Inflammatory macrophage (primary cell): ENCODE measurements around the gene ZBTB20.
"Not testable (repeated sequence)": the region's sequence is repeated elsewhere in the genome, so short reads cannot be mapped to it uniquely, and the experiment has no call there.

Source experiments
- DNase-seq, 2 donors: peaks; one replicate each; pipeline ENCODE4 v3.0.0-alpha.2; 2020 to 2022

The ZBTB20 gene

GRCh38 chr3:114824014-114824413 is 323.1 kb downstream of the ZBTB20 start:
- no peak for DNase-seq

GRCh38 chr3:114823061-114823460 is 324.0 kb downstream of the ZBTB20 start:
- DNase-seq = no peak

GRCh38 chr3:114816052-114816451 is 331.0 kb downstream of the ZBTB20 start:
- DNase-seq = no peak

- DNase-seq = not testable (repeated sequence)
These were observed 334.4 kb downstream of the ZBTB20 start for GRCh38 chr3:114812541-114813238.

DNA sequence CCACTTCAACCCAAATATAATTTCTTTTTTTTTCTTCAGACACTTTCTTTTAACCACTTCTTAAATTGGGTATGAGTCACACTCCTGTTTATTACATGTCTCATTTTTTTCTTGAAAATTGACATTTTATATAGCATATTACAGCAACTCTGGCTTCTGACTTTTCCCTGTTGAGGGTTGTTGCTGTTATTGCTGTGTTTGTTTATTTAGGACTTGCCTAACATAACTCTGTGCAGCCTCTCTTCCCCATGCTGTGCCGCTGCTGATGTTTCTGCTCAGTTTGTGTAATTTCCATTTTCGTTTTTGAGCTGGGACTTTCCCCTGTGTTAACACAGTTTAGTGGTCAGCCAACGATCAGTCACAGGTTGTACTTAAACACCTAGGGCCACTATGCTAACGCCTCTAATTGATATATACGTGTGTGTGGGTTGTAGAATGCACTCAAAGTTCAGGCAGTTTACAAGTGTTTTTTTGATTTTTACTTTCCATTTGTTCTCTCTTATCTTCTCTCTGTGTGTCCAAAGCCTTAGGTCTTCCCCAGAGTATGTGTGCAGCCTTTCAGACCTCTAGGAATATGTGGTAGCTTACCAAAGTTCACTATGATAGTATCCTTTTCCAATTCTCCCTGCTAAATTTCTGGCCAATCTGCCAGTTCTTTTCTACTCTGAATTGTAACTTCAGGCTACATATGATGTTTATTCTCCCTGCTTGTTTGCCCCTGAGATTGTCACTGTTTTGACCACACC is 337.2 kb downstream of the ZBTB20 start:
- DNase-seq = peak; percentile 2

DNA sequence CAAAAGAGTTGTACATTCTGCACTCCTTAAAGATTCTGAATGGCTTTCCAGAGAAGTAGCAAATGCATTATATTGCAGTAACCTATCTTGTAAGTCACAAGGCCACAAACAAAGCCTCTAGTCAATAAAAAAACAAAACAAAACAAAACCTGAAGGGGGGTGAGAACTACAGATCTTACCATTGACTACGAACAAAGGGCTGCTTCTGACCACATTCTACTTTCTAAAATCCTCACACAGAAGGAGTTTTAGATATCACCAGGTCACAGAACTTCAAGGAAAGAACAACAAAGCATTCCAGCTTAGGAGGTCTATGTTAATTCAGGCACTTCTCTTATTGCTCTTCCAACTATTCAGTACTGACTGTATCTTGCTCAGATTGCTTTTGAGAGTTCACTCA is 343.0 kb downstream of the ZBTB20 start:
- DNase-seq = no peak

DNA sequence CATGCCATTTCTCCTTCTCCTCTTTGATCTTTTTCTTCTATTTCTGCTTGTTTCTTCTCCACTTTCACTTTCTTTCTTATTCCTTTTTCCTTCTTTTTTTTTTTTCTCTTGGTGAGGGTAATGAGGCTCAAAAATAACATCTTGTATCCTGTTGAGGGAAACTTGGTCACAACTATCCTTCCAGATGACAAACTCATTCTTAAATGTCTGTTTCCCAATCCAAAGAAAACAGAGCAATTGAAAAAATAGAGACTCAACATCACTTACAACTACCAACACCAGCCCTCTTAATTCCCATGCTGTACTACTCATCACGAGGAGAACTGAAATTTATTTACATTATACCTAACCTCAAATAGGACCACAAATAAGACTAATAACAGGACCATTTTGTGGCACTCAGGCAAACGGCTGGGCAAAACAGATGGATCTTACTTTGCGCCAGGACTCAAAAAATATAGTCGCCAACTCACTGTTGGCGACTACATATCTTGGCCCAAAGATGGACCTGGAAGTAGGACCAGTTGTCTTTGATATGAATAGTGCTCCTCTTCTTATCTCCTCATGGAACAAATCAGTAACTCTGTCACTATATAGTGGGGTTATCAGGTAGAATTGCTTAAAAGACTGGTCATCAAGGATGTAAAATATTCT is 343.9 kb downstream of the ZBTB20 start:
- DNase-seq = no peak

GRCh38 chr3:114800272-114801031 is 346.6 kb downstream of the ZBTB20 start:
- DNase-seq = no peak

GRCh38 chr3:114799816-114800215 is 347.3 kb downstream of the ZBTB20 start:
- no peak for DNase-seq

GRCh38 chr3:114796796-114797195 is 350.3 kb downstream of the ZBTB20 start:
- DNase-seq = no peak

GRCh38 chr3:114794894-114795630 is 352.0 kb downstream of the ZBTB20 start:
- DNase-seq = no peak

DNA sequence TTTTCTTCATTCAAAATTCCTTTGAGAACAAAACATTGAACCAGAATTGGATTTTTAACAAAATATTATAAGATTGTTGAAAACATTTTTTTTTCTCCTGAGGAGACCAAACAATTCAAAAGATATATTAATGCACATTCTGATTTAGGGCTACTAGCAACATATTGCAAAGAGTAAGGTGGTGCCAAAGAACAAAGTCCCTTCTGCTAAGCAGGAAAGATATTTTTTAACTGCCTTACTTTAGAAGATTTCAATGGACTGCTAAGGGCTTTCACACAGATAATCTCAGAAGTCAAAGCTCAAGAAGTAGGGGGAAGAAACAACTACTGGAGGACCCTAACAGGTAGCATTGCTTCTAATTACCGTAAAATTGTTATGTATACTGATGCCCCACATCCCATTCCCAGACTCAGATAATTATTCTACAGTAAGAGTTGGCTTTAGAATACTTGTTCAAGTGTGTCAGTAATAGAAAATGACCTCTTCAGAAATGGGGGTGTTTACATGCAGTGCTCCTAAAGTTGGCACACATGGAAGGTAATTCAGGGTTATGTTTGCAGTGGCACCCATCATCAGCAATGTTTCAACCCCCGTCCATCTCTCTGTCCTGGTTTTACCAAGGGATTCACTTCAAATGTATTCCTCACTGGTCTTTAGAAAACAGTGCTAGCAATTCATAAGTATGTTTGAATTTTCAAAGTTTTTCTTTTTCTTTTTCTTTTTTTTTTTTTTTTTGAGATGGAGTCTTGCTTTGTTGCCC is 354.7 kb downstream of the ZBTB20 start:
- no peak for DNase-seq

DNA sequence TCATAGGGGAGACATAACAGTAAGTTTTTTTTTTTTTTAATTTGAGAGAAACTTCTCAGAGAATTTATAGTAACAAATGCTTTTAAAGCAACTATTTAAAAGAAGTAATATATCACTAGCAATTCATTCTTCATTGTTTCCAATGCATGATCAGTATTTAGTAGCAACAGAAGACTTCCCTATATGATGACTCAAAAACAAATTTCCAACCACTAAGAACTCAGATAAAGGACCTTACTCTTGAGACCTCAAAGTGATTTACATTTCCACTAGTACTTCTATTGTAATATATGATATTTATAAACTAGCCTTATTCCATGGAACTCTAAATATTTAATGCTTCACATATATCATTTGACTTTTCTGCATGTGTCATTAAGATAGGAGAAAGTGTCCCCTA is 356.3 kb downstream of the ZBTB20 start:
- no peak for DNase-seq

GRCh38 chr3:114789803-114790202 is 357.3 kb downstream of the ZBTB20 start:
- DNase-seq = no peak

- DNase-seq = no peak
These were observed 371.7 kb downstream of the ZBTB20 start for GRCh38 chr3:114775395-114775794.

DNA sequence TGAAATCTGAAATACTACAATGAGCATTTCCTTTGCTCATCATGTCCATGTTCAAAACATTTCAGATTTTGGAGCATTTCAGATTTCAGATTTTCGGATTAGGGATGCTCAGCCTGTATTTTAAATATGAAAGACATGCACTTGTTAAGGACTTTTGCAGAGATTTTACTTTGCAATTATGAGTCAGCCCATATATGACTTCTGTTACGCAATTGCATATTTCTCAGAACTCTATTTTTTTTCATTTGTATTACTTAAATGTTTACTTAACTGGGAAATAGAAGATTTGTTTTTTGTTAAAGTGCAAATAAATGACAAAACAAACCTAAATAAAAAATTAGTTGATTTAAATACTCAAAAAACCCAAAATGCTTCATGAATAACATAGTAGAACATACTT is 376.2 kb downstream of the ZBTB20 start:
- DNase-seq = peak; percentile 20 to 74

GRCh38 chr3:114764056-114764492 is 383.0 kb downstream of the ZBTB20 start:
- DNase-seq = no peak

DNA sequence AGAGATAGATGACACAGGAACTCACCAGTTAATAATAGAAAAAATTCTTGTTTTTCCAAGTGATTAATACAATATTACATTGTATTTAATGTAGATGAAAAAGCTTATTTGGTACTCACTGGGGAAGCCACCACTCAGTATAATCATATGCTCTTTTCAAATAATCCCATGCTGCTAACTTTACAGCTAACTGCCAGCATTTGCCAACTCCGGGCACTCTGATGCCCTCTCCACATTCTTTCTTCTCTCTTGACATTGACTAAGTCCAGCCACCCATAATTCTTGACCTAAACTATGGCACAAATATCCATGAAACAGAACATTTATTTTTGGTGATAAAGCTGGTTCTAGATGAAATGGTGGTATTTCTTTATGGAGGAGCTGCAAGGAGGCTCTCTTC is 384.9 kb downstream of the ZBTB20 start:
- no peak for DNase-seq

- no peak for DNase-seq
These were observed 386.4 kb downstream of the ZBTB20 start for GRCh38 chr3:114760679-114761078.

- DNase-seq = peak; percentile 42 to 79
These were observed 388.0 kb downstream of the ZBTB20 start for GRCh38 chr3:114758831-114759699.
